ENCODE measurements around the gene VPS13A. TPM values are rescaled to one million over a fixed set of nuclear protein-coding genes. Genes with fewer than 3 reads are reported as not detected.
A peak's percentile ranks its signal among the peaks of the same experiment; 100 is the strongest.
"Not testable (repeated sequence)": the region's sequence is repeated elsewhere in the genome, so short reads cannot be mapped to it uniquely, and the experiment has no call there.

VPS13A gene
- total RNA-seq, 4 donors from 2014 or later = 30.1 to 125 (median 46.2) TPM

DNA sequence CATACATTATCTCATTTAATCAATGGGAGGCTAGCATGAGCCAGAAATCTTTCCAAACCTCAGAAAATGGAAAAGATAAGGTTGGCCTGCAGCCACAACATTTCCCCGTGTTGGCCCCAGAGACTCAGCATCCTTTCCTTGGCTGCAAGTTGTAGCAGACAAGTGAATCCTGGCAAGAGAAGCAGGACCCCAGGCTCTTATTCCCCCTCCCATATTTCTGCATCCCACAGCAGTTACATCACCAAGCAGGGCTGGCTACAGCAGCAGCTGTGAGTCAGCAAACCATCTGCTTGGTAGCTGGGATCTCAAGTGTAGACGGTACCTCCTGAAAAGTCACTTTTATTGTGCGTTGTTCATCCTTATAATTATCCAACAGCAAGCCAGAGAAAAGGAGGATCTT lies 258.4 kb downstream of the VPS13A start:
- Histone ChIP-seq H3K4me3 (no peak overlapping the region), H3K27me3 (no peaks in the 10 kb centered on the region), H3K4me1 (no peaks in the 10 kb centered on the region), H3K36me3 (no peaks in the 10 kb centered on the region), H3K9me3 (no peaks in the 10 kb centered on the region), H3K27ac (no peak overlapping the region)
- TF ChIP-seq, protein P1, sequence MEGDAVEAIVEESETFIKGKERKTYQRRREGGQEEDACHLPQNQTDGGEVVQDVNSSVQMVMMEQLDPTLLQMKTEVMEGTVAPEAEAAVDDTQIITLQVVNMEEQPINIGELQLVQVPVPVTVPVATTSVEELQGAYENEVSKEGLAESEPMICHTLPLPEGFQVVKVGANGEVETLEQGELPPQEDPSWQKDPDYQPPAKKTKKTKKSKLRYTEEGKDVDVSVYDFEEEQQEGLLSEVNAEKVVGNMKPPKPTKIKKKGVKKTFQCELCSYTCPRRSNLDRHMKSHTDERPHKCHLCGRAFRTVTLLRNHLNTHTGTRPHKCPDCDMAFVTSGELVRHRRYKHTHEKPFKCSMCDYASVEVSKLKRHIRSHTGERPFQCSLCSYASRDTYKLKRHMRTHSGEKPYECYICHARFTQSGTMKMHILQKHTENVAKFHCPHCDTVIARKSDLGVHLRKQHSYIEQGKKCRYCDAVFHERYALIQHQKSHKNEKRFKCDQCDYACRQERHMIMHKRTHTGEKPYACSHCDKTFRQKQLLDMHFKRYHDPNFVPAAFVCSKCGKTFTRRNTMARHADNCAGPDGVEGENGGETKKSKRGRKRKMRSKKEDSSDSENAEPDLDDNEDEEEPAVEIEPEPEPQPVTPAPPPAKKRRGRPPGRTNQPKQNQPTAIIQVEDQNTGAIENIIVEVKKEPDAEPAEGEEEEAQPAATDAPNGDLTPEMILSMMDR (IDR thresholded peaks at IDR 0.05) = no peak
- TF ChIP-seq POLR2A (IDR thresholded peaks at IDR 0.05) = no peak
- TF ChIP-seq POLR2AphosphoS5 (IDR thresholded peaks at IDR 0.05) = no peak
- TF ChIP-seq EP300 (IDR thresholded peaks at IDR 0.05) = no peak
- WGBS = 48% methylated on average over 3 of the region's 3 CpGs
- no peak for DNase-seq (ENCODE audit: low spot score in 2 of 2)

DNA sequence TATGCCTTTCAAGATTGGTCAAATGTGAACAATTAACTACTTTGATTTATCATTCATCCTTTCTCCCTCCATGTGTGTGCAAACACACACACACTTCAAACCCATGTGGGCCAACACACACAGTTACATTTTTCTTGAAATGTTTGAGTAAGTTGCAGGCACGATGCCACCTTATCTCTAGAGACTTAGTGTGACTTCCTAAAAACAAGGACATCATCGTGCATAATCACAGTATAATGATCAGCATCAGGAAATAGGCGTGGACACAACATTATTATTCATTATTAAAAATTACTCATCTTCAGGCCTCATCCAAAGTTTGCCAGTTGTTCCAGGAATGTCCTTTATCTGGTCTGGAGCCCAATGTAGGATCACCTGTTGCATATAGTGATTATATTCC lies 261.3 kb downstream of the VPS13A start:
- DNase-seq (ENCODE audit: low spot score in 2 of 2) = no peak
- H3K36me3 ChIP-seq = no peaks in the 10 kb centered on the region
- H3K4me1 ChIP-seq = no peaks in the 10 kb centered on the region
- H3K27me3 ChIP-seq = no peaks in the 10 kb centered on the region
- no peaks in the 10 kb centered on the region for H3K9me3 ChIP-seq
- H3K27ac ChIP-seq = no peak overlapping the region
- TF ChIP-seq EP300 (IDR thresholded peaks at IDR 0.05) (no peak), POLR2A (IDR thresholded peaks at IDR 0.05) (no peak), POLR2AphosphoS5 (IDR thresholded peaks at IDR 0.05) (no peak)
- TF ChIP-seq, protein P1 (IDR thresholded peaks at IDR 0.05) = no peak
- H3K4me3 ChIP-seq = no peak overlapping the region
- 52% methylated on average over 3 of the region's 3 CpGs for WGBS

DNA sequence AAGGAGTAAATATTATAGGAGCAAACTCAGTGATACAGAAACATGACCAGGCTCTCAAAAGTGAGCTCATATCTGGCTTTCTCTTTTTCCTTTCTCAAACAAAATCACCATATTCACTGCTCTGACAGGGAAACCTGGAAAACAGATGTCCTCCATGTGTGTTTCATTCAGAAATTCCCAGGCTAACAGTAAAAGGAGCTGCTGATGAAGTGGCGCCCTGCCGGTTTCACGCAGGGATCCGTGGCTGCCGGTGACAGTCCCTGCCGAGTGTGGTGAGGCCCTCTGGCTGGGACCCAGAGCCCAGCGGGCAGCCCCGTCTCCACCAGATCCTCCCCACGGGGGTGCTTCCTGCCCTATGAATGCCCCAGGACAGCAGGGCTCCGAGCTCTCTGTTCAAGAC lies 262.7 kb downstream of the VPS13A start:
- DNase-seq (ENCODE audit: low spot score in 2 of 2) = no peak

DNA sequence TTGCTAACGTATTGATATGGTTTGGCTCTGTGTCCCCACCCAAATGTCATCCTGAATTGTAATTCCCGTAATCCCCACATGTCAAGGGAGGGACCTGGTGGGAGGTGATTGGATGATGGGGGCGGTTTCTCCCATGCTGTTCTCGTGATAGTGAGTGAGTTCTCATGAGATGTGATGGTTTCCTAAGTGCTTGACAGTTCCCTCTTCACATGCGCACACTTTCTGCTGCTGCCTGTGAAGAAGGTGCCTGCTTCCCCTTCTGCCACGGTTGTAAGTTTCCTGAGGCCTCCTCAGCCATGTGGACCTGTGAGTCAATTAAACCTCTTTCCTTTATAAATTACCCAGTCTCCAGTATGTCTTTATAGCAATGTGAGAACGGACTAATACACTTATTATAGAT lies 263.8 kb downstream of the VPS13A start:
- H3K36me3 ChIP-seq; DNase-seq (ENCODE audit: low spot score in 2 of 2); H3K9me3 ChIP-seq; H3K27ac ChIP-seq; H3K27me3 ChIP-seq; H3K4me3 ChIP-seq; H3K4me1 ChIP-seq: not testable (repeated sequence)
- WGBS = 89% methylated on average over 7 of the region's 7 CpGs

More for the DNA sequence above, 262.7 kb downstream of the VPS13A start:
- 34% methylated on average over 10 of the region's 10 CpGs for WGBS
- Histone ChIP-seq H3K27ac (no peak overlapping the region), H3K4me1 (no peaks in the 10 kb centered on the region), H3K9me3 (no peaks in the 10 kb centered on the region), H3K4me3 (peak overlapping the region; percentile 21), H3K36me3 (no peaks in the 10 kb centered on the region), H3K27me3 (no peaks in the 10 kb centered on the region)
- TF ChIP-seq, protein P1 (IDR thresholded peaks at IDR 0.05) = no peak
- TF ChIP-seq POLR2AphosphoS5 (IDR thresholded peaks at IDR 0.05) (no peak), POLR2A (IDR thresholded peaks at IDR 0.05) (no peak), EP300 (IDR thresholded peaks at IDR 0.05) (no peak)

DNA sequence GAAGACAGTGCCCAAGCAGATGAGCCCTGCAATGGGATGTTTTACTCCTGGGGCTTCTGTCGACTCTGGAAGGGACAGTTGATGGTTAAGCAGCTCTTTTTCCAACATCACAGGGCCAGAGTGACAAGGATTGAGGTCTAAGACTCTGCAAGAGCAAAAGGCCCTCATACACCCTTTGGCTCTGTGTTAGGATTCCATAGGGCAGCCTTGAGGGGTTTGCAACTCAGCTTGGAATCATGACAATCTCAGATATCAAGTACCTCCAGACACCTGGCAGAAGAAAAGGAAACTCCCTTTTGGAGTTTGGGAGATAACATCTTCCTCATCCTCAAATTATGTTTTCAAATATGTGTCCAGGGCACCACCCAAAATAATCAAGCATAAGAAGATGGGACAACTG lies 265.1 kb downstream of the VPS13A start:
- H3K4me3 ChIP-seq = no peak overlapping the region
- H3K27ac ChIP-seq = no peak overlapping the region
- H3K4me1 ChIP-seq = no peaks in the 10 kb centered on the region
- 83% methylated on average over 1 of the region's 1 CpG for WGBS
- no peaks in the 10 kb centered on the region for H3K9me3 ChIP-seq
- no peak for DNase-seq (ENCODE audit: low spot score in 2 of 2)
- TF ChIP-seq POLR2AphosphoS5 (IDR thresholded peaks at IDR 0.05) (no peak), POLR2A (IDR thresholded peaks at IDR 0.05) (no peak), EP300 (IDR thresholded peaks at IDR 0.05) (no peak)
- TF ChIP-seq, protein P1 (IDR thresholded peaks at IDR 0.05) = no peak
- H3K36me3 ChIP-seq = no peaks in the 10 kb centered on the region
- H3K27me3 ChIP-seq = no peaks in the 10 kb centered on the region

DNA sequence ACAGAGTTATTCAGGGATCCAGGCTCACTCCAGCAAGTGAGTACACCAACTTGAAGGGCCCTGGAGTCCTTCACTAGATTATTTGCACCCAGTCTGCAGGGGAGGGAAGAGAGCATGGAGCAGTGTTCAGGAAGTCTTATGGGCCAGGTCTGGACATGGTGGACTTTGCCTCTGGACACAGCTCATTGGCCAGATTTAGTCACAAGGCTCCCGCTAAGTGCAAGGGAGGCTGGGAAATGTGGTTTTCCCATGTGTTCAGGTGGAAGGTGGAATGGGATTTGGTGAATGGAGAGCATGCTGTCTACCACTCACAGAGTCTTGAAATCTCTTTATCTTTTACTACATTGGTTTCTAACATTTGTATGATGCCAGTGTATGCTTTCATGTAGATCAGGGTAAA lies 270.3 kb downstream of the VPS13A start:
- no peak for DNase-seq (ENCODE audit: low spot score in 2 of 2)
- H3K36me3 ChIP-seq = no peaks in the 10 kb centered on the region
- no peak overlapping the region for H3K4me3 ChIP-seq
- TF ChIP-seq POLR2AphosphoS5 (IDR thresholded peaks at IDR 0.05) (no peak), POLR2A (IDR thresholded peaks at IDR 0.05) (no peak), EP300 (IDR thresholded peaks at IDR 0.05) (no peak)
- TF ChIP-seq, protein P1 (IDR thresholded peaks at IDR 0.05) = no peak
- no peaks in the 10 kb centered on the region for H3K4me1 ChIP-seq
- H3K27ac ChIP-seq = no peak overlapping the region
- no peaks in the 10 kb centered on the region for H3K27me3 ChIP-seq
- no peaks in the 10 kb centered on the region for H3K9me3 ChIP-seq
- WGBS = 93% methylated on average over 1 of the region's 1 CpG
